Measurements from ENCODE around the gene LZTR1.
"Not testable (repeated sequence)": the region's sequence is repeated elsewhere in the genome, so short reads cannot be mapped to it uniquely, and the experiment has no call there.

The LZTR1 gene

DNA sequence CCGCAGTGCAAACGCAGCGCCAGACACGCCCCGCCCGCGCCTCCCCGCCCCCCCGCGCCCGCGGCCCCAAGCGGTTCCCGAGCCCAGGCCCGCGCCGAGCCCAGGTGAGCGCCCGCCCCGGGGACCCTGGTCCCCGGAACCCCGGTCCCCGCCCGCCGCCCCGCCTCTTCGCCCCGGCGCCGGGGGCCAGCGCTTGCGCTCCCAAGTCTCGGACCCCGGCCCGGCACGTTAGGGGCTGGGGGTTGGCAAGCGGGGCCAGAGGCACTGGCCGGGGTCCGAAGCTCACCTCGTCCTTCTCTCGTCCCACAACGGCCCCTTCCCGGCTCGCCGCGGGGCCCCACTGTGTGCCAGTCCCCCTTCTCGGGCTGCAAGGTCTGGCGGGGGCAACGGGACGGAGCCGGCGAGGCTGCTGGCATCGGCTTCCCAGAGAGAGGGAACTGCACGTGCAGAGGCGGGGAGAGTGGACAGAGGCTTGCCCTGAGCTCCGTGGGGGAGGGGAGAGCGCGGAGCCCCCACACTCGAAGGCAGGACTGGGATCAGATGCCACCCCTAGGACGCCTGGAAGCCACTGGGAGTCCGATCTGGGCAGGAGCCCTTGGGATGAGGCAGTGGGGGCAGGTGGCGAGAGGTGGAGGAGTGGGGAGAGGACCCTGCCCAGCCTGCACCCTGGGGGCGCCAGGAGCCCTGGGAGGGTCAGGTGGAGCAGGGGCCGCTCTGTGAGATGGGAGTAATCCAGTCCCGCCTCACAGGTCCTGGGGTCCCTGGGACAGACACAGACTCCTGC lies 16.8 kb upstream of the LZTR1 start:
- H3K27me3 Mint-ChIP-seq, result peaks cover 27% of the 10 kb centered on the region
- ATAC-seq (replicated peaks; ENCODE audit: extremely low read depth, poor library complexity, severe bottlenecking) (no peak), DNase-seq (ENCODE audit: low spot score in 2 of 2) (no peak)
- no peak overlapping the region for H3K27ac Mint-ChIP-seq (ENCODE audit: low read depth)
- H3K4me1 Mint-ChIP-seq, result peaks cover 6% of the 10 kb centered on the region
- H3K9me3 Mint-ChIP-seq, result no peaks in the 10 kb centered on the region
- peak overlapping the region; percentile 34 for H3K4me3 Mint-ChIP-seq
- H3K36me3 Mint-ChIP-seq (ENCODE audit: insufficient read depth), result peaks cover 1% of the 10 kb centered on the region

DNA sequence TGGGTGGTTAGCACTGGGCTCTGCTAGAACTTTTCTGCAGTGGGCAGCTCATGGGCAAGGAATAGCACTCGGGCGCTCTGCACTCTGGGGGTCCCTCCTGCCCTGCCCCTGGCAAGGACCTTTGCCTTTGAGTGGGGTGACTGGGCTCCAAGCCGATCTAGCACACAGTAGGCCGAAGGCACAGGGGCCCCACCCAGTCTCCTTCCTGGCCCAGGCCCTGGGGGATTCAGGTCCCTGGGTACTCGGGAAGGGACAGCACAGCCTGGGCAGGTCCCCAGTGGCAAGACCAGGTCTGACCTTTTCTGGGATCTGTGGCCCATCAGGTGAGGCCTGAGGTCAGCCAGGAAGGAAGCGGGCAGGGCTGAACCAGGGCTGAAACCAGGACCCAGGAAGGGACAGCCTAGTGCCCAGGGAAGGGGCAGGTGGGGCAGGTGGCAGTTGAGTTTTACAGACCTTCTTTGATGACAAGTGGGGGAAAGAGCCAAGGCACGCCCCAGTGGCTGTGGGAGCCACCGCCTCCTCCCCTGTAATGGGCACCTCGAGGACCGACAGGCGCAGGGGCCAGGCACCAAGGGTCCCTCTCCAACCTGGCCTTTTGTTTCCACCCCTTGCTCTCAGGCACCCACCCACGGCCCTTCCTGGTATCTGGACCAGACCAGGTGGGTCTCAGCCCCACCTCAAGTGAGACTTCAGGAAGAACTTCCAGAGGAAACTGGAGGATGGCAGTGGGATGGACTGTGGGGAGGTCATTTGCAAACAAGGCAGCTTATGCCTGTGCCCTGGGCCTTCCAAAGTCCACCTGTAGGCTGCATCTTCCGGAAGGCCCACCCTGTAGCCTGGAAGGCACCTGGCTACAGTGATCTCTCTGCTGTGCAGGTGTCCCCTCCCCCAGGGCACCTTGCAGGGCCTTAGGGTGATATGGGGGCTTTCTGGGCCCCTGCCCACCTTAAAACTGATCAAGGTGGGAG lies 15.9 kb upstream of the LZTR1 start:
- Mint-ChIP-seq H3K36me3 (ENCODE audit: insufficient read depth) (peaks cover 1% of the 10 kb centered on the region), H3K9me3 (no peaks in the 10 kb centered on the region), H3K27ac (ENCODE audit: low read depth) (no peak overlapping the region), H3K4me1 (peaks cover 6% of the 10 kb centered on the region), H3K4me3 (peak overlapping the region; percentile 34), H3K27me3 (peaks cover 21% of the 10 kb centered on the region)
- DNase-seq (ENCODE audit: low spot score in 2 of 2) (no peak), ATAC-seq (replicated peaks; ENCODE audit: extremely low read depth, poor library complexity, severe bottlenecking) (no peak)

DNA sequence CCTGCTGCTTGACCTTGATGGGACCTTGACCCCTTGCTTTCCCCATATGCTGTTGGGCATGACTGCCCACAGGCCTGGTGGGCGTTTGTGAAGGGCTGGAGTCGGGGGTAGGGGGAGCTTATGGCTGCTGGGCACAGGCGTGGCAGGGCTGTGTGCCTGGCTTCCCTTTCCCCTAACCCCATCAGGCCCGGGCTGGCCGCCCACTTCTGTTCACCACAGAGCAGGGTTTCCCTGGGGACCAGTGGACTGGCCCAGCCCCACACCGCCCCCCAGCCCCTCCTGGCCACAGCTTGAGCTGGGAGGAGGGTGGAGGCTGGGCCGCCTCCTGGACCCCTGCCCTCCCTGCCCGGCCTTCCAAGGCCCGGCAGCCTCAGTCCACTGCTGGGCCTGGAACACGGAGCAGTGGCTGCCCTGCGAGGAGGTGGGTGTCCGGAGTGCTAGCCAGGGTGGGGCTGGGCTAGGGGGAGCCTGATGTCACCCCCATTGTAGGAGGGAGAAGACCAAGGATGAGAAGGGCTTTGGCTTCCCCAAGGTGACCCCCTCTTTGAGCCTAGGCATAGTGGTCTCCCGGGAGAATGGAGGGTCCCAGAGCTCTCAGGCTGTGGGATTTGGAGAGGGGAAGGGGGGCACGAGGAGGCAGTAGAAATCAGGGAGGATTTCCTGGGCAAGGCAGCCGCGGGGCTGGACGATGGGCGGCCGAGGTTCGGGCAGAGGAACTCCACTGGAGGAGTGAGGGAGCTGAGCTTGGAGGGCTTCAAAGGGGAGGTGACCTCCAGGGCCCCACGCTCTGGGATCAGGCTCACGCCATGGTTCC lies 15.0 kb upstream of the LZTR1 start, which contains the start of gene AIFM3:
Gene AIFM3 (plus strand): TSS at position 373 of the 814 bp plus-strand sequence. CDS start 690 bp downstream, outside the sequence.
- Mint-ChIP-seq H3K27me3 (peaks cover 21% of the 10 kb centered on the region), H3K4me1 (peaks cover 6% of the 10 kb centered on the region), H3K36me3 (ENCODE audit: insufficient read depth) (peaks cover 1% of the 10 kb centered on the region), H3K27ac (ENCODE audit: low read depth) (no peak within 1 kb of the TSS), H3K9me3 (no peaks in the 10 kb centered on the region), H3K4me3 (peak within 1 kb of the TSS; percentile 34)
- DNase-seq (ENCODE audit: low spot score in 2 of 2) (no peak), ATAC-seq (replicated peaks; ENCODE audit: extremely low read depth, poor library complexity, severe bottlenecking) (no peak)

- no peaks in the 10 kb centered on the region for H3K9me3 Mint-ChIP-seq
- no peak overlapping the region for H3K27ac Mint-ChIP-seq (ENCODE audit: low read depth)
- peaks cover 6% of the 10 kb centered on the region for H3K4me1 Mint-ChIP-seq
- DNase-seq (ENCODE audit: low spot score in 2 of 2) (no peak), ATAC-seq (replicated peaks; ENCODE audit: extremely low read depth, poor library complexity, severe bottlenecking) (no peak)
- peaks cover 1% of the 10 kb centered on the region for H3K36me3 Mint-ChIP-seq (ENCODE audit: insufficient read depth)
- peaks cover 21% of the 10 kb centered on the region for H3K27me3 Mint-ChIP-seq
- no peak overlapping the region for H3K4me3 Mint-ChIP-seq
These were observed 14.3 kb upstream of the LZTR1 start for GRCh38 chr22:20967697-20968211.

DNA sequence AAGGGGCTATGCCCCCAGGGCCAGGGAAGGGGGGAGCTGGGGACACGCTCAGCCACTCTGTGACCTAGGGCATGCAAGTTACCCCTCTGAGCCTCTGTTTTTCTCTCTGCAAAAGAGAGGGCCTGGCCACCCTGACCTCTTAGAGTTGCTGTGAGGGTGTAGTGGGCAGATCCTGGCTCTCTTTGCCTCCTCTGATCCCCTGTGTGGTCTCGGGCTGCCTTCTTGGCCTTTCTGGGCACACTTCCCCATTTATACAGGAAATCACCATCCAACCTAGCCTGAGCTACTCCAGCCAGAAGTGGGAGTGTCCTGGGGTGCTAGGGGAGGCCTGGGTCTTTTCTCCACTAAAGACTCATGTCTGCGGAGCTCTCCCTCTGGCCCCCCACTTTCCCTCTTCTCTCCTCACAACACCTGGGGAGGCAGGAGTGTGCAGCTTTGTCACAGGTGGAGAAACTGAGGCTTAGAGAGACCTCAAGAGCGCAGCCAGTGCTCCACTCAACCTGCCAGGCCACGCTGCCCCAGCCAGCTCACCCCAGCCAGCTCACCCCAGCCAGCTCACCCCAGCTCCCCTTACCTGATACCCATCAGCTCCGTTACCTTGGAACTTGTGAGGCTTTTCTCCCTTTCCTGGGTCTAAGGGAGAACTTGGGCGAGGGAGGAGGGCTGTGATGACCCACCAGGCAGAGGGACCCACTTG lies 13.7 kb upstream of the LZTR1 start:
- Mint-ChIP-seq H3K36me3 (ENCODE audit: insufficient read depth) (peaks cover 1% of the 10 kb centered on the region), H3K9me3 (no peaks in the 10 kb centered on the region), H3K27me3 (peaks cover 14% of the 10 kb centered on the region), H3K27ac (ENCODE audit: low read depth) (no peak overlapping the region), H3K4me3 (no peak overlapping the region), H3K4me1 (peaks cover 6% of the 10 kb centered on the region)
- DNase-seq (ENCODE audit: low spot score in 2 of 2), result no peak
- no peak for ATAC-seq (replicated peaks; ENCODE audit: extremely low read depth, poor library complexity, severe bottlenecking)

DNA sequence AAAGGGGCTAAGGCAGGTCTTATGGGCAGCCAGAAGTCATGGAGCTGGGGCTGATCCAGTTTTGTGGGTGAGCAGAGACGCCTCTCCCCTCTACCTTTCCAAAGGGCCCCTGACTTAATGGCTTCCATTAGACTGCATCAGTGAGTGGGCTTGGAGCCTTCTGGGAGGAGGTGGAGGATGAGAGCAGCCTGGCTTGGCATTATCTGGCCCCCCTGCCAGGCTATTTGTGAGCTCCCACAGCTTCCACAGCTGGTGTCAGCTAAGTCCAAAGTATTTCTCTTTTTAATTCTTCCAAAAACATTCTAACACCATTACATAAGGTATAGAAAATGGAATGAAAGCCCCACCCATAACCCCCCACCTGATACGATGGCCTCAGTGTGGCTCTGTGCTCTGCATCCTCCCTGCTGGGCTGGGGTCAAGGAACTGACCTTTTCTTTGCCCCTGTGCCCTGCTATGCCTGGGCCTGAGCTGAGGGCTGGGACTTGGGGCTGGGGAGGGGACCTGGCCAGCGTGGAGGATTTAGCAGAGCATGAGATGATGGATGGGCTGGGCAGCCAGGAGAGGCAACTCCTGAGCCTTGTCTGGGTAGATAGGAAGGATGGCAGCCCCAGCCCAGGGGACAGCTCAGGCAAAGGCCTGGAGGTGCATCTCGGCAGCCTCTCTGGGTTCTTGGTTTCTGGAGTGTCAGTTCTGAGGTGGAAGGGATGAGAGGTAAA lies 11.0 kb upstream of the LZTR1 start:
- H3K9me3 Mint-ChIP-seq, result no peaks in the 10 kb centered on the region
- no peak overlapping the region for H3K4me3 Mint-ChIP-seq
- DNase-seq (ENCODE audit: low spot score in 2 of 2) (no peak), ATAC-seq (replicated peaks; ENCODE audit: extremely low read depth, poor library complexity, severe bottlenecking) (no peak)
- peaks cover 9% of the 10 kb centered on the region for H3K27me3 Mint-ChIP-seq
- no peaks in the 10 kb centered on the region for H3K4me1 Mint-ChIP-seq
- no peak overlapping the region for H3K27ac Mint-ChIP-seq (ENCODE audit: low read depth)
- peaks cover 1% of the 10 kb centered on the region for H3K36me3 Mint-ChIP-seq (ENCODE audit: insufficient read depth)

DNA sequence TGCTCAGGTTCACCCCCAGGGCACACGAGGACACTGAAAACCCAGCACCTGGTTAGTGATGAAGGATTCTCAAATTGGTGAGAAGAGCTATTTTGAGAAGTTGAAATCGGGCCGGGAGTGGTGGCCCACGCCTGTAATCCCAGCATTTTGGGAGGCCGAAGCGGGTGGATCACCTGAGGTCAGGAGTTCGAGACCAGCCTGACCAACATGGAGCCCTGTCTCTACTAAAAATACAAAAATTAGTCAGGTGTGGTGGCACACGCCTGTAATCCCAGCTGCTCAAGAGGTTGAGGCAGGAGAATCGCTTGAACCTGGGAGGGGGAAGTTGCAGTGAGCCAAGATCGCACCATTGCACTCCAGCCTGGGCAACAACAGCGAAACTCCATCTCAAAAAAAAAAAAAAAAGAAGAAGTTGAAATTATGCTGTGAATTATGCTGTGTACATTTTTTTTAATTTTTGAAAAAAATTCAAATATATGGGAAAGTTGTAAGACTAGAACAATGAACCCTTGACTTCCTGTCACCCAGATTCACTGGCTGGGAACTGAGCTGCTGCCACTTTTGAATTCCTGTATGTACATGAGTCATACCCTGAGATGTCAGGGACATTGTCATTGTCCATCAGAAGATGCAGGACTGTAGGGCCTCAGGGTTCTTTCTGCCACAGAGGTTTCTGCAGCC lies 9.9 kb upstream of the LZTR1 start:
- not testable (repeated sequence) for H3K4me3 Mint-ChIP-seq; H3K4me1 Mint-ChIP-seq; H3K9me3 Mint-ChIP-seq; ATAC-seq (replicated peaks; ENCODE audit: extremely low read depth, poor library complexity, severe bottlenecking); H3K27ac Mint-ChIP-seq (ENCODE audit: low read depth); DNase-seq (ENCODE audit: low spot score in 2 of 2); H3K36me3 Mint-ChIP-seq (ENCODE audit: insufficient read depth)
- H3K27me3 Mint-ChIP-seq, result peaks cover 11% of the 10 kb centered on the region

- Mint-ChIP-seq H3K9me3 (no peaks in the 10 kb centered on the region), H3K4me1 (no peaks in the 10 kb centered on the region), H3K4me3 (no peak overlapping the region), H3K27me3 (peaks cover 11% of the 10 kb centered on the region), H3K36me3 (ENCODE audit: insufficient read depth) (peaks cover 1% of the 10 kb centered on the region), H3K27ac (ENCODE audit: low read depth) (no peak overlapping the region)
- DNase-seq (ENCODE audit: low spot score in 2 of 2), result no peak
- ATAC-seq (replicated peaks; ENCODE audit: extremely low read depth, poor library complexity, severe bottlenecking), result no peak
These were observed 9.0 kb upstream of the LZTR1 start for GRCh38 chr22:20972933-20973577.

- Mint-ChIP-seq H3K4me1 (peaks cover 1% of the 10 kb centered on the region), H3K36me3 (ENCODE audit: insufficient read depth) (no peaks in the 10 kb centered on the region), H3K27me3 (peaks cover 11% of the 10 kb centered on the region), H3K9me3 (no peaks in the 10 kb centered on the region), H3K4me3 (no peak overlapping the region), H3K27ac (ENCODE audit: low read depth) (no peak overlapping the region)
- ATAC-seq (replicated peaks; ENCODE audit: extremely low read depth, poor library complexity, severe bottlenecking) (no peak), DNase-seq (ENCODE audit: low spot score in 2 of 2) (no peak)
These were observed 8.3 kb upstream of the LZTR1 start for GRCh38 chr22:20973634-20974286.

DNA sequence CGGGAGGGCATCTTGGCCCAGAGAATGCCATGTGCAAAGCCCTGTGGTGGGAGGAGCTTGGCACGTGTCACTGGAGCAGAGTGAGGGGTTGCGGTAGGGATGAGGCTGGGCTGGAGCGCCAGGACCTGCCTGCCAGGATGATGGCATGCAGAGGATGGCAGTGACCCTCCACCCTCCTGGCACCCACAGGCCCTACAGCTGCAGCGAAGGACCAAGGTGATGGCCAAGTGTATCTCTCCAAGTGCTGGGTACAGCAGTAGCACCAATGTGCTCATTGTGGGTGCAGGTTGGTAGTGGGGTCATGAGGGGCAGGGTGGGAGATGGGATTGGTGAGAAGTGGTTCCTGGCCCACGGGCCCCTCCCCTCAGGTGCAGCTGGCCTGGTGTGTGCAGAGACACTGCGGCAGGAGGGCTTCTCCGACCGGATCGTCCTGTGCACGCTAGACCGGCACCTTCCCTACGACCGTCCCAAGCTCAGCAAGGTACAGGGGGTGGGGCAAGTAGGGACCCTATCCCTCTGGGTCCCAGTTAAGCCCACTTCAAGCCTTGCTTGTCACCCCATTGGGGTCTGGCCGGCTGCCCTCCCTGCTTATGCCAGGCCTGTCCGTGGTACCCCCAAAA lies 7.7 kb upstream of the LZTR1 start:
- peaks cover 11% of the 10 kb centered on the region for H3K27me3 Mint-ChIP-seq

More for the DNA sequence above, 7.7 kb upstream of the LZTR1 start:
- Mint-ChIP-seq H3K27ac (ENCODE audit: low read depth) (no peak overlapping the region), H3K9me3 (no peaks in the 10 kb centered on the region), H3K4me1 (peaks cover 8% of the 10 kb centered on the region), H3K36me3 (ENCODE audit: insufficient read depth) (peaks cover 2% of the 10 kb centered on the region), H3K4me3 (no peak overlapping the region)
- DNase-seq (ENCODE audit: low spot score in 2 of 2), result no peak
- ATAC-seq (replicated peaks; ENCODE audit: extremely low read depth, poor library complexity, severe bottlenecking), result no peak
